Cerebellar cortex (tissue), 1 donor: ENCODE measurements around the gene LSM12.
"Not testable (repeated sequence)": the region's sequence is repeated elsewhere in the genome, so short reads cannot be mapped to it uniquely, and the experiment has no call there.

ENCODE experiments used
- DNase-seq: peaks from one replicate; pipeline ENCODE4 v3.0.0-alpha.2; 2015; ENCODE audit warnings: low spot score

The LSM12 gene

GRCh38 chr17:44076716-44077594 is 10.5 kb upstream of the LSM12 start:
- DNase-seq = no peak

GRCh38 chr17:44075598-44076293 is 9.3 kb upstream of the LSM12 start:
- DNase-seq = no peak

DNA sequence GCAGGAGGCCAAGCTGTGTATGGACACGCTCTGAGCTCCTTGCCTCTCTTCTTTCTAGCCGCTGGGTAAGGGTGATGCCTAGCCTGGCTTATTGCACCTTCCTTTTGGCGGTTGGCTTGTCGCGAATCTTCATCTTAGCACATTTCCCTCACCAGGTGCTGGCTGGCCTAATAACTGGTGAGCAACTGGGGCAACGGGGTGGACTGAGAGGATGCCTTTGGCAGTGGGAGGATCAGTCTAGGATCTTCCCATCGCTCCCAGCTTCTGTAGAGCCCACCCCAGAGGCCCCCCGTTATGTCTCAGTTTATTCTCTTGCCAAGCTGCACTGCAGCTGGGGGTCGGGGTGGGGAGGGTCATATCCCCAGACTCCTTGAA is 8.4 kb upstream of the LSM12 start:
- DNase-seq = no peak

DNA sequence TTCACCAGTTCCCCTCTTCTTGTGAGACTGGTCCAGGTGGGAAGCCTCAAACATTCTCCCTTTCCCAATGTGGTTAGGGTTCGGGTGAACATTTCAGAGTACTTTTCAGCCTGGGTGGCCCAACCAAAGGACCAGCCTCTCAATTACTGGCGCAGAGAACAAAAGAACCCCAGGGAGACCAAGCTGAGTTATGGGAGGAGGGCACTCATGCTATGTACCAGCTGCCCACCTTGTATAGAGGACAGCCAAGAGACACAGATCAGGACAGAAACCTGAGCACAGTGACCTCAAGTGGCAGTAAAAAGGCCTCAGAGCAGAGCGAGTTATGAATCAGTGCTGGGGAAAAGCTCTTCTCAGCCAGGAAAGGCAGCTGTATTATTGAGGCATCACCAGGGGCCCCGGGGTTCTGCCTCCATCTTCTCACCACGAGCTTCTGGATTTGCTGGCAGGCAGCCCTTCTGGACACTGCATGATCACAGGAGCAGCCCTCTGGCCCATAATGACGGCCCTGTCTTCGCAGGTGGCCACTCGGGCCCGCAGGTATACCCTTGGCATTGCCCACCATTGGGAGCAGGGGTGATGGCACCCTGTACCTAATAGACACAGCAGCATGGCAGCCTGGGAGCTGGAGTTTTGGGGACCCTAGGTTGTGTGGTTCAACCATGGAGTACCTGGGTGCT is 7.9 kb upstream of the LSM12 start:
- DNase-seq = no peak

DNA sequence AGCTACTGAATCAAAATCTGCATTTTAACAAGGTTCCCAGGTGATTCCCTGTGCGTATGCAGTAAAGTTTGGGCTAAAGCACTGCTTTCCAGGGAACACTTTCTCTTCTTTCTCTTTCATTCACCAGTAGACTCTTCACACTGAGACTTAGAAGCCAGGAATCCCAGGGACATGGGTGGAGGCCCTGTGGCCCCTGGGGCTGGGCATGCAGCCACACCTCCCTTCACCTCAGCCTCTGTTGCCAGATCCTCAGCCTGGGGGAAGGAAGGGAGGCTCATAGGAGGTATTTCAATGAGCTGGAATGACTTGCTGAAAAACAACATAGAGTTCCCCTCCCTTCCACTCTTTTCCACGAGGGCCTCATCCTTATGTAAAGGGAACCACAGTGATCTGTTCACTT is 5.3 kb upstream of the LSM12 start:
- no peak for DNase-seq

- no peak for DNase-seq
These were observed 4.7 kb upstream of the LSM12 start for GRCh38 chr17:44071198-44071520.

- peak; percentile 98 for DNase-seq
These were observed 4.2 kb upstream of the LSM12 start, which contains the start of gene G6PC3 for GRCh38 chr17:44070455-44071197. Gene G6PC3 (plus strand): TSS chr17:44070735. CDS start chr17:44070966, 231 bp downstream.

DNA sequence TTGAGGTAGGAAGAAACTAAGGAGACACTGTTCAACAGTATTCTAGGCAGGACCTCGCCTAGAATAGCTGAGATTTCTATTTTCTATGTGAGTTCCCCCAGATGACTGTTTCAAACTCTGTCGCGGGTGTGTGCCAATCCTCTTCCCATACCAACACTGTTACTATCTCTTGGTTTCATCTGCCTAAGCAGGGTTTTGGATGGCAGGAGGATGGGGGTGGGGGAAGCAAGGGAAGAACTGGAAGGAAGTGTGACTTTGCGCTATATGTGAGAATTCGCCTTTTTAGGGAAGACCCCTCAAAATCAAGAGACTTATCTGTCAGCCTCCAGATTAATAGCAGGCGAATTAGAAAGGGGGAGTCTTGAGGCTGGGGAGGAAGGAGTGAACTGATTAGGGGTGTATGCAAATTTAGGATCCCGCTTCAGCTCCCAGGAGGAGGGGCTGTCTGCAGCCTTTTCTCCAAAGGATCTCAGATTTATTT is 3.5 kb upstream of the LSM12 start:
- DNase-seq = no peak

DNA sequence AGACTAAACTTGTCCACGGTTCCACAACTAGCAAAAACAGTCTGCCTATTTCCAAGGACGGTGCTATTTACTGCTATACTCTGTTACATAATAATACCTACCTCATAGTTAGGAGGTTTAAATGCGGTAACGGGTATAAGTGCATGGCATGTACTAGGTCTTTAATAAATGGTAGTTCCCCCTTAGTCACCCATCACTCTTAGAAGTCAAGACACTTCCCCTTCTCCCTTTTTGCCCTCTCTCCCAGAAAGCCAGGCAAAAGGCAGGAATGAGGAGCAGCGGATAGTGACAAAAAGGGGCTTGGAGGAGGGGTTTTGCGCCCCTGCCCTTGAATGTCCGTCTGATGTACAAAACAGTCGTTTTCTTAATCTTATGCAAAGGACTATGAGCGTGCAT is 1.1 kb upstream of the LSM12 start:
- no peak for DNase-seq

- DNase-seq = no peak
These were observed 735 bp downstream of the LSM12 start for GRCh38 chr17:44065668-44066203.

GRCh38 chr17:44063704-44064639 is 2.5 kb downstream of the LSM12 start:
- DNase-seq = no peak

- no peak for DNase-seq
These were observed 3.6 kb downstream of the LSM12 start for GRCh38 chr17:44062871-44063270.

- no peak for DNase-seq
These were observed 5.0 kb downstream of the LSM12 start for GRCh38 chr17:44061446-44061845.

GRCh38 chr17:44059101-44059892 is 7.2 kb downstream of the LSM12 start:
- DNase-seq = no peak

- DNase-seq = no peak
These were observed 13.2 kb downstream of the LSM12 start for GRCh38 chr17:44053125-44053872.

DNA sequence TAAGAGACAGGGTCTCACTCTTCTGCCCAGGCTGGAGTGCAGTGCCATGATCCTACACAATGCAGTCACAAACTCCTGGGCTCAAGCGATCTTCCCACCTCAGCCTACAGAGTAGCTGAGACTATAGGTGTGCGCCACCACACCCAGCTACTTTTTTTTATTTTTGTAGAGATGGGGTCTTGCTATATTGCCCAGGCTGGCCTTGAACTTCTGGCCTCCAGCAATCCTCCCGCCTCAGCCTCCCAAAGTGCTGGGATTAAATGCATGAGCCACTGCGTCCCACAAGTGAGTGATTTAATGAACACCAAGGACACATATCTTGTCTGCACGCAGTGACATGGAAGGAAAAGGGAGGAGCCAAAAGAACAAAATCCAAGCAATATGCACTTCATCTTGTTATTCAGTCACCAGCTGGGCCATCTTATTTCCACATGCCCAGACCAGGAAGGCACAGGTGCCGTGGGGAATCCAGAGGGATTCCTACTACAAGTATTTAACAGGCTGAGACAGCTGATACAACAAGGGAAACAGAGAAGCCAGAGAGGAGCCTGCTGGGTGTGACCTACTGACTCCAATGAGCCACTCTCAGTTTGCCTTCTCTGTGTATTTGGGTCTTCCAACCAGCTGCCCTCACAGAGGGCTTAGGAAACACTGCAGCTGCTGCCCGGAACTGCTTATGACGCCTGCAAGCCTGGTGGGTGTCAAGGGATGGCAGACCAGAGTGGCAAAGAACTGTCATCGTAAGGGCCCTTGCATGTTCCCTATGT is 17.0 kb downstream of the LSM12 start:
- DNase-seq = no peak

DNA sequence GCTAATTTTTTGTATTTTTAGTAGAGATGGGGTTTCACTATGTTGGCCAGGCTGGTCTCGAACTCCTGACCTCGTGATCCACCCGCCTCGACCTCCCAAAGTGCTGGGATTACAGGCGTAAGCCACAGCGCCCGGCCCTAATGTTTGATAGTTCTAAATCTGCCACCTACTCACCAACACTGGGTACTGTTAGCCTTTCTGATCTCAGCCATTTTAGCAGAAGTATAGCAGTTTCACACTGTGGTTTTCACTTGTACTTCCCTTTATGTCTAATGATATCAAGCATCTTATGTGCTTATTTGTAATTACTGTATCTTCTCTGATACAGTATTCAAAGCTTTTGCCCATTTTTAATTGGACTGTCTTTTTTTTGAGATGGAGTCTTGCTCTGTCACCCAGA is 19.6 kb downstream of the LSM12 start:
- not testable (repeated sequence) for DNase-seq

DNA sequence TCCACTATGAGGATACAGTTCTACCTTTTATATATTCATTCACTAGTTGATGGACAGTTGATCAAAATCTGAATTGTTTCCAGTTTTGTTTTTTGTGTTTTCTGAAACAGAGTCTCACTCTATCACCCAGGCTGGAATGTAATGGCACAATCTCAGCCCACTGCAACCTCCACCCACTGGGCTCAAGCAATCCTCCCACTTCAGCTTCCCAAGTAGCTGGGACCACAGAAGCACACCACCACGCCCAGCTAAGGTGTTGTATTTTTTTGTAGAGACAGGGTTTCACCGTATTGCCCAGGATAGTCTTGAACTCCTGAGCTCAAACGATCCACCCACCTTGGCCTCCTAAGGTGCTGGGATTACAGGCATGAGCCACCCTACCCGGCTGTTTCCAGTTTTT is 21.0 kb downstream of the LSM12 start:
- DNase-seq = no peak
